ENCODE data around the gene IFNL1. TPM values are rescaled to one million over a fixed set of nuclear protein-coding genes. Genes with fewer than 3 reads are reported as not detected.
A peak's percentile ranks its signal among the peaks of the same experiment; 100 is the strongest.

IFNL1 gene
- total and polyA plus RNA-seq, 9 of the 15 experiments (the other 6 are each of a cell fraction or from before 2014, with no cell fraction given): not detected

- ChIA-PET POLR2A (interaction anchor here (1.2 kb wide), 1 partner anchor 13 kb away, joined by 4 read pairs; no protein-coding TSS in a partner anchor), CTCF (ENCODE audit: low intra/inter-chr PET ratio) (no interaction called here)
- in situ Hi-C loops (cut with MboI): no loop called here
- ATAC-seq (no peak), FAIRE-seq (no peak), DNase-seq (ENCODE audit: extremely low read depth in 1 of 4, low spot score in 3 of 4) (no peak)
- no peak overlapping the region for H3K9ac ChIP-seq (ENCODE audit: insufficient read depth in 1 of 2, low read depth in 2 of 2, low read length in 2 of 2)
- H3K36me3 ChIP-seq (ENCODE audit: control insufficient read depth, insufficient read depth, low read length): no peaks in the 10 kb centered on the region
- no peaks in the 10 kb centered on the region for H3K9me1 ChIP-seq (ENCODE audit: control insufficient read depth, insufficient read depth, low read length)
- BruUV-seq (replicated peaks): no TSS peak
- no peaks in the 10 kb centered on the region for H4K20me1 ChIP-seq (replicated peaks; ENCODE audit: control insufficient read depth, insufficient read depth, low read length)
- no peak overlapping the region for H3K27ac ChIP-seq (ENCODE audit: extremely low read depth, low read depth, low read length)
- H2AFZ ChIP-seq (ENCODE audit: low read depth, low read length): no peak overlapping the region
- intact Hi-C loops (cut with micrococcal nuclease): no loop called here
- H3K27me3 ChIP-seq (ENCODE audit: control insufficient read depth in 2 of 2, insufficient read depth in 2 of 2, low read length in 2 of 2): no peaks in the 10 kb centered on the region
- peaks cover 3 to 12% of the 10 kb centered on the region in 2 experiments; a peak in 3 of 5 replicates for H3K4me1 ChIP-seq (replicated peaks in 1 of 2; ENCODE audit: control insufficient read depth in 2 of 2, insufficient read depth in 2 of 2, low read length in 2 of 2)
- 17% methylated on average over 5 of the region's 5 CpGs for WGBS (ENCODE audit: insufficient coverage, low coverage, missing lambda C conversion rate)
- no peak overlapping the region for H3K4me2 ChIP-seq (ENCODE audit: insufficient read depth, low read length)
- H3K79me2 ChIP-seq (ENCODE audit: control insufficient read depth, insufficient read depth, low read length): peaks cover 11% of the 10 kb centered on the region
- no peaks in the 10 kb centered on the region for H3K9me3 ChIP-seq (replicated peaks; ENCODE audit: control insufficient read depth, insufficient read depth, low read depth, low read length)
- H3K4me3 ChIP-seq: no peak overlapping the region
- TF ChIP-seq ZEB2 (IDR thresholded peaks at IDR 0.05) (no peak), ZNF133 (CRISPR knock-in tag; IDR thresholded peaks at IDR 0.05) (no peak), ZNF507 (tag; conservative IDR thresholded peaks at IDR 0.05) (no peak), ZNF277 (CRISPR knock-in tag; IDR thresholded peaks at IDR 0.05; ENCODE audit: borderline replicate concordance) (no peak), THAP12 (CRISPR knock-in tag; IDR thresholded peaks at IDR 0.05) (no peak), EZH2 (IDR thresholded peaks at IDR 0.05; ENCODE audit: borderline replicate concordance, low read depth, low read length) (no peak), GTF3C2 (IDR thresholded peaks at IDR 0.05; ENCODE audit: borderline replicate concordance, extremely low read depth, insufficient read length) (no peak), ZNF316 (IDR thresholded peaks at IDR 0.05) (0 out of 2 replicates have a peak, but pooled peaks have one; percentile 39), ZNF41 (CRISPR knock-in tag; conservative IDR thresholded peaks at IDR 0.05) (no peak), CREB3 (tag; conservative IDR thresholded peaks at IDR 0.05; ENCODE audit: low read depth) (no peak), C11orf30 (IDR thresholded peaks at IDR 0.05; ENCODE audit: low read depth) (peak; percentile 54; the same call in 1 of the 2 replicates), ZBTB8A (IDR thresholded peaks at IDR 0.05; ENCODE audit: partially characterized antibody) (no peak), BACH1 (tag; IDR thresholded peaks at IDR 0.05) (no peak), KDM2B (CRISPR knock-in tag; IDR thresholded peaks at IDR 0.05) (no peak)
Measured at GRCh38 chr19:39324242-39324842, 28.1 kb downstream of the IFNL1 start.
